ENCODE data around the gene USF3.

The USF3 gene

GRCh38 chr3:113606539-113607218, 89.8 kb downstream of the USF3 start:
- no peak for DNase-seq

GRCh38 chr3:113602836-113603235, 93.6 kb downstream of the USF3 start:
- no peak for DNase-seq

GRCh38 chr3:113602256-113602655, 94.2 kb downstream of the USF3 start:
- no peak for DNase-seq

- no peak for DNase-seq
Measured at GRCh38 chr3:113601240-113601639, 95.2 kb downstream of the USF3 start.

GRCh38 chr3:113600418-113601182, 95.8 kb downstream of the USF3 start:
- DNase-seq: no peak
